Omental fat pad (tissue), 4 donors: ENCODE measurements around the gene NUMB. TPM values are rescaled to one million over a fixed set of nuclear protein-coding genes. Genes with fewer than 3 reads are reported as not detected.

Source experiments
- ATAC-seq: fragments of 150-250 bp; one replicate; pipeline ENCODE4 v1.9.1; 2016; ENCODE audit warnings: mild to moderate bottlenecking, moderate library complexity; ENCODE audit not compliant: low FRiP score
- DNase-seq: peaks from one replicate; pipeline ENCODE4 v3.0.0-alpha.2; 2019; ENCODE audit warnings: low spot score
- total RNA-seq, 4 donors: library from RNA; depleted of rRNA; stranded (reverse); fragments of >200 nt; gene quantifications; one replicate each; pipeline ENCODE4 v1.1.0, GENCODE V29; 2016
- TF ChIP-seq, protein P1 (sequence below), 3 donors: fragments of 450-650 bp; IDR thresholded peaks; one replicate each; pipeline ENCODE4 v1.5.1; 2016 to 2017; ENCODE audit warnings: antibody characterized with exemption in 3 of 3, mild to moderate bottlenecking in 3 of 3, moderate library complexity in 2 of 3

NUMB gene
- total RNA-seq, 4 donors from 2014 or later, result 48.2 to 95.4 (median 62.8) TPM

DNA sequence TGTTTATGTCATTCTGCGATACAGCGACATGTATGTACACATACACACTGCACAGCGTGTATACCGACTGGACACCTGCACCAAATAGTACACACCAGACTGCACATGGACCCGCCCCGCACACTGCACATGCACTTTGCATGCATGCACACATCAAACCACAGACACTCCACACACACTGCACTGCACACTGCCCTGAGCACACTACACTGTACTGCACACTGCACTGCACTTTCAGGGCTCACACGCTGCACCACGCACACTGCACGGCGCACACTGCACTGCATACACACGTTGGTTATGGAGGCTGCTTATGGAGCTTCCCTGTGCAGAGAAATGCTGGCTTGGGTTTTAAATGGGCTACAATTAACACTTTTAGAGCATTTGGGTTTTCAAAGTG lies 219.4 kb downstream of the NUMB start:
- TF ChIP-seq, protein P1, sequence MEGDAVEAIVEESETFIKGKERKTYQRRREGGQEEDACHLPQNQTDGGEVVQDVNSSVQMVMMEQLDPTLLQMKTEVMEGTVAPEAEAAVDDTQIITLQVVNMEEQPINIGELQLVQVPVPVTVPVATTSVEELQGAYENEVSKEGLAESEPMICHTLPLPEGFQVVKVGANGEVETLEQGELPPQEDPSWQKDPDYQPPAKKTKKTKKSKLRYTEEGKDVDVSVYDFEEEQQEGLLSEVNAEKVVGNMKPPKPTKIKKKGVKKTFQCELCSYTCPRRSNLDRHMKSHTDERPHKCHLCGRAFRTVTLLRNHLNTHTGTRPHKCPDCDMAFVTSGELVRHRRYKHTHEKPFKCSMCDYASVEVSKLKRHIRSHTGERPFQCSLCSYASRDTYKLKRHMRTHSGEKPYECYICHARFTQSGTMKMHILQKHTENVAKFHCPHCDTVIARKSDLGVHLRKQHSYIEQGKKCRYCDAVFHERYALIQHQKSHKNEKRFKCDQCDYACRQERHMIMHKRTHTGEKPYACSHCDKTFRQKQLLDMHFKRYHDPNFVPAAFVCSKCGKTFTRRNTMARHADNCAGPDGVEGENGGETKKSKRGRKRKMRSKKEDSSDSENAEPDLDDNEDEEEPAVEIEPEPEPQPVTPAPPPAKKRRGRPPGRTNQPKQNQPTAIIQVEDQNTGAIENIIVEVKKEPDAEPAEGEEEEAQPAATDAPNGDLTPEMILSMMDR (IDR thresholded peaks at IDR 0.05), result no peak
- no peak for ATAC-seq
- DNase-seq, result no peak

DNA sequence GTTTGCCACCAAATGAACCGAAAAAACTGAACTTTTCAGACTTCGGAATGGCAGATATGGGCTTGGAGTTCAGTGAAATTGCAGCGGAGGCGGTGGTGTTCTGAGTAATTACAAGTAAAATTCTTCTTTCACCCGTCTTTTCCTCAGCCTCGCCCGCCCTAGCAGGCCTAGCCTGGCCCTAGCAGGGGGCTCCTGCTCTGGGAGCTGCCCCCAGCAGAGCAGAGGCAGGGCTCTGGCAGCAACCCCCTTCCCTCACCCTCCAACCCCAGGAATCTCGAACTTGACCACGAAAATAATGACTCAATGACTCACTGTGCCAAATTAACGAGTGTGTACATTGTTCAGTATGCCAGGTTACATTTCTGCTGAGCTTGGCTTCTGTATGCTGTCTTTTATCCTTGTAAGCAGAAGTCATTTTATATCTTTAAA lies 219.9 kb downstream of the NUMB start:
- TF ChIP-seq, protein P1 (IDR thresholded peaks at IDR 0.05), result no peak
- DNase-seq (no peak), ATAC-seq (peak; percentile 19)

DNA sequence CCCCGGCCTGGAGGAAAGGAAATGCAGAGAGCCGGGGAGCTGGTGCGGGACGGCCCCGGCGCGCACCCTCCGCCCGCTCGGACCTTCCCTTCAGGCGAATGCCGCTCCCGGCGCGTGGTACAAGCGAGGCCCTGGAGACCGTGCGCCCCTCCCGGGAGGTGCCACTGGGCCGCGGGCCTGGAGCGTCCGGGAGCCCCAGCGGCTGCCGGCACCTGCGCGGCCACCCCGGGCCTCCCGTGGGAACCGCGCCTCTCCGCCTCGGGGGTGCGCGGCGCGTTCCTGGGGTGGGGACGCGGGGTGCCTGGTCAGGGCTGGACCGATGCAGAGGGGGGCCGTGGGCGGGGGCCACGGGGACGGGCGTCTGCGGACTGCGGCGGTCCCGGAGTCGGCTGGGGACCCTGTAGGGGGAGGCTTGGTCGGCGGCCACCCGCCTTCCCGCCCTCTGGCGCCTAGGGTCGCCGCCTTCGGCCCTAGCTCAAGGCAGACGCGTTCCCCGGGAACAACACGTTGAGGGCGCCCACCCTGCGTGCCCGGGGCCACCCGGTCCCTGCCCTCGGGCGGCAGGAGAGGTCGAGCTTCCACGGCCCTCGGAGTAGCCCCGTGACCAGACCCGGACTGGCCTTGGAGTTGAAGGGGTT lies 220.4 kb downstream of the NUMB start:
- TF ChIP-seq, protein P1 (IDR thresholded peaks at IDR 0.05), result no peak
- DNase-seq (no peak), ATAC-seq (peak; percentile 8)

DNA sequence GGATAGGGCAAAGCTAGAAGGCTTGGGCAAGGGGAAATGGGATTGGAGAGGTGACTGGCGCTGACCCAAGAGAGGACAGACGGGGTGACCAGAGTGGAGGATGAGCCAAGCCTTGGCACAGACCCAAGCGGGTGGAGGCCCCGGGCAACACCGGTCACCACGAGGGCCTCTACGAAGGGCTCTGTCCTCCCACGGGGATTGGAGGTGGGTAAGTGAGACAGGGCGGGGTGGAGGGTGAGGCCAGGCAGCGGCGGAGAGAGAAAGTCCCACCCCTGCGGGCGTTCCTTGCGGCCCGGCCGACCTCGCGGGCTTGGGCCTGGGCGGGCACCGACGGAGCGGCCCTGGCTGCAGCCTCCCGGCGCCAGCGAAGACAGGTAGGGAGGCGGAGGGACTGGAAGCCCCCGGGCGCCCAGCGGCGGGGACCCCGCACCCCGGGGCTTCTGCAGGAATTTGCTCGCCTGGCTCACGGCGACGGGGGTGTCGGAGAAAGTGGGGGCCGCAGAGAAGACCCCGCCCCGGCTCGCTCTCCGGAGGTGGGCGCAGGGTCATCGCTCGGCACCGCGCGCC lies 221.0 kb downstream of the NUMB start, which contains the start of gene PAPLN:
PAPLN (plus strand) TSS at position 288 of the 567 bp plus-strand sequence. CDS start 2,273 bp downstream, outside the sequence.
- DNase-seq, result no peak
- TF ChIP-seq, protein P1 (IDR thresholded peaks at IDR 0.05), result no peak
- ATAC-seq, result peak; percentile 39

DNA sequence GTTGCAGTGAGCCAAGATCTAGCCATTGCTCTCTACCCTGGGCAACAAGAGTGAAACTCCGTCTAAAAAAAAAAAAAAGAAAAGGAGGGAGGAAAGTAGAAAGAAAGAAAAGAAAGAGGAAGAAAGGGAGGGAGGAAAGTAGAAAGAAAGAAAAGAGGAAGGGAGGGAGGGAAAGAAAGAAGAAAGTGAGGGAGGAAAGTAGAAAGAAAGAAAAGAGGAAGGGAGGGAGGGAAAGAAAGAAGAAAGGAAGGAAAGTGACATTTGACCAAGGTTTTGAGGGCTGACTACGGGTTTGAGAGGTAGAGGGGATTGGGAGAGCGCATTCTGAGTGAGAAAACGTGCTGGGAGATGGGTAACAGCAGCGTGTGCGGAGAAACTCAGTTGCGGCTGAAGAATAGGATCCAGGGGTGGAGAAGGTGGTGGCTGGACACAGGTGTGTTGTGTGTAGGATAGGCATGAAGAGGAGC lies 221.6 kb downstream of the NUMB start:
- TF ChIP-seq, protein P1 (IDR thresholded peaks at IDR 0.05), result no peak
- ATAC-seq (no peak), DNase-seq (no peak)

DNA sequence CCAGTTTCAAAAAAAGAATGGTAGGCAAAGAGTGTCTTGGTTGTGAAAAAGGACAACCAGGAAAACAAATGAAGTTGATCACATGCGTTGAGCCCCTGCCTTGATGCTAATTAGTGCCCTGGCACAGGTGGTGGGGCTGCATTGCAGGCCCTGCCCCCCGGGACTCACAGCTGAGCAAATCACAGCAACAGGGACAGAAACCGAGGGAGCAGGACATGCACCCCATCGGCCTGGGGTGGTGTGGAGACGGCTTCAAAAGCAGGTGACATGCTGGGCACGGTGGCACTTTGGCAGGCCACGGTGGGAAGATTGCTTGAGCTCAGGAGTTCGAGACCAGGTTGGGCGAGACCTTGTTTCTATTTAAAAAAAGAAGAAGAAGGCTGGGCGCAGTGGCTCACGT lies 222.2 kb downstream of the NUMB start:
- DNase-seq (no peak), ATAC-seq (no peak)
- TF ChIP-seq, protein P1 (IDR thresholded peaks at IDR 0.05), result no peak
